HL-60 (cell line): ENCODE measurements around the gene MUC5AC.

ENCODE experiments used
- DNase-seq, 2 experiments: peaks; one replicate each; pipeline ENCODE4 v3.0.0-alpha.2; 2010 to 2020; ENCODE audit warnings: low read depth in 1 of 2, low spot score in 1 of 2
- H3K27ac ChIP-seq: fragments of 250-450 bp; sonication (Bioruptor Pico); replicated peaks from 2 replicates; pipeline ENCODE4 v1.5.1; 2020; ENCODE audit warnings: mild to moderate bottlenecking, moderate library complexity
- H3K27me3 ChIP-seq: fragments of 250-450 bp; sonication (Bioruptor Pico); 2 replicates; pipeline ENCODE4 v1.5.1; 2021; ENCODE audit warnings: mild to moderate bottlenecking, moderate library complexity; ENCODE audit not compliant: insufficient read depth, poor library complexity, severe bottlenecking
- H3K4me3 ChIP-seq: replicated peaks from 2 replicates; pipeline ENCODE4 v1.5.1; 2011; ENCODE audit warnings: mild to moderate bottlenecking, control low read depth, low read length; ENCODE audit not compliant: insufficient read depth
- GABPA ChIP-seq: IDR thresholded peaks from 2 replicates; pipeline ENCODE4 v1.6.1; 2012; ENCODE audit warnings: low read depth
- POLR2AphosphoS5 ChIP-seq: IDR thresholded peaks from 2 replicates; pipeline ENCODE4 v1.6.1; 2012; ENCODE audit warnings: low read depth
- SPI1 ChIP-seq: IDR thresholded peaks from 2 replicates; pipeline ENCODE4 v1.6.1; 2012; ENCODE audit warnings: low read depth, mild to moderate bottlenecking, borderline replicate concordance
- TF ChIP-seq, protein P1 (sequence below): IDR thresholded peaks from 2 replicates; pipeline ENCODE4 v1.6.1; 2012; ENCODE audit warnings: low read depth; ENCODE audit not compliant: insufficient replicate concordance
- TF ChIP-seq, protein P2 (sequence below): IDR thresholded peaks from one replicate; pipeline ENCODE4 v1.5.1; 2011; ENCODE audit warnings: low read length, control low read depth, inconsistent platforms; ENCODE audit not compliant: insufficient read depth

Gene MUC5AC

GRCh38 chr11:1233351-1234053, 75.7 kb downstream of the MUC5AC start:
- Histone ChIP-seq H3K27me3 (peaks cover 4% of the 10 kb centered on the region), H3K27ac (no peak overlapping the region), H3K4me3 (no peak overlapping the region)
- no peak for DNase-seq
- TF ChIP-seq, protein P1, sequence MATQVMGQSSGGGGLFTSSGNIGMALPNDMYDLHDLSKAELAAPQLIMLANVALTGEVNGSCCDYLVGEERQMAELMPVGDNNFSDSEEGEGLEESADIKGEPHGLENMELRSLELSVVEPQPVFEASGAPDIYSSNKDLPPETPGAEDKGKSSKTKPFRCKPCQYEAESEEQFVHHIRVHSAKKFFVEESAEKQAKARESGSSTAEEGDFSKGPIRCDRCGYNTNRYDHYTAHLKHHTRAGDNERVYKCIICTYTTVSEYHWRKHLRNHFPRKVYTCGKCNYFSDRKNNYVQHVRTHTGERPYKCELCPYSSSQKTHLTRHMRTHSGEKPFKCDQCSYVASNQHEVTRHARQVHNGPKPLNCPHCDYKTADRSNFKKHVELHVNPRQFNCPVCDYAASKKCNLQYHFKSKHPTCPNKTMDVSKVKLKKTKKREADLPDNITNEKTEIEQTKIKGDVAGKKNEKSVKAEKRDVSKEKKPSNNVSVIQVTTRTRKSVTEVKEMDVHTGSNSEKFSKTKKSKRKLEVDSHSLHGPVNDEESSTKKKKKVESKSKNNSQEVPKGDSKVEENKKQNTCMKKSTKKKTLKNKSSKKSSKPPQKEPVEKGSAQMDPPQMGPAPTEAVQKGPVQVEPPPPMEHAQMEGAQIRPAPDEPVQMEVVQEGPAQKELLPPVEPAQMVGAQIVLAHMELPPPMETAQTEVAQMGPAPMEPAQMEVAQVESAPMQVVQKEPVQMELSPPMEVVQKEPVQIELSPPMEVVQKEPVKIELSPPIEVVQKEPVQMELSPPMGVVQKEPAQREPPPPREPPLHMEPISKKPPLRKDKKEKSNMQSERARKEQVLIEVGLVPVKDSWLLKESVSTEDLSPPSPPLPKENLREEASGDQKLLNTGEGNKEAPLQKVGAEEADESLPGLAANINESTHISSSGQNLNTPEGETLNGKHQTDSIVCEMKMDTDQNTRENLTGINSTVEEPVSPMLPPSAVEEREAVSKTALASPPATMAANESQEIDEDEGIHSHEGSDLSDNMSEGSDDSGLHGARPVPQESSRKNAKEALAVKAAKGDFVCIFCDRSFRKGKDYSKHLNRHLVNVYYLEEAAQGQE: no peak
- TF ChIP-seq, protein P2, sequence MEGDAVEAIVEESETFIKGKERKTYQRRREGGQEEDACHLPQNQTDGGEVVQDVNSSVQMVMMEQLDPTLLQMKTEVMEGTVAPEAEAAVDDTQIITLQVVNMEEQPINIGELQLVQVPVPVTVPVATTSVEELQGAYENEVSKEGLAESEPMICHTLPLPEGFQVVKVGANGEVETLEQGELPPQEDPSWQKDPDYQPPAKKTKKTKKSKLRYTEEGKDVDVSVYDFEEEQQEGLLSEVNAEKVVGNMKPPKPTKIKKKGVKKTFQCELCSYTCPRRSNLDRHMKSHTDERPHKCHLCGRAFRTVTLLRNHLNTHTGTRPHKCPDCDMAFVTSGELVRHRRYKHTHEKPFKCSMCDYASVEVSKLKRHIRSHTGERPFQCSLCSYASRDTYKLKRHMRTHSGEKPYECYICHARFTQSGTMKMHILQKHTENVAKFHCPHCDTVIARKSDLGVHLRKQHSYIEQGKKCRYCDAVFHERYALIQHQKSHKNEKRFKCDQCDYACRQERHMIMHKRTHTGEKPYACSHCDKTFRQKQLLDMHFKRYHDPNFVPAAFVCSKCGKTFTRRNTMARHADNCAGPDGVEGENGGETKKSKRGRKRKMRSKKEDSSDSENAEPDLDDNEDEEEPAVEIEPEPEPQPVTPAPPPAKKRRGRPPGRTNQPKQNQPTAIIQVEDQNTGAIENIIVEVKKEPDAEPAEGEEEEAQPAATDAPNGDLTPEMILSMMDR: no peak
- TF ChIP-seq SPI1 (no peak), GABPA (no peak), POLR2AphosphoS5 (no peak)

DNA sequence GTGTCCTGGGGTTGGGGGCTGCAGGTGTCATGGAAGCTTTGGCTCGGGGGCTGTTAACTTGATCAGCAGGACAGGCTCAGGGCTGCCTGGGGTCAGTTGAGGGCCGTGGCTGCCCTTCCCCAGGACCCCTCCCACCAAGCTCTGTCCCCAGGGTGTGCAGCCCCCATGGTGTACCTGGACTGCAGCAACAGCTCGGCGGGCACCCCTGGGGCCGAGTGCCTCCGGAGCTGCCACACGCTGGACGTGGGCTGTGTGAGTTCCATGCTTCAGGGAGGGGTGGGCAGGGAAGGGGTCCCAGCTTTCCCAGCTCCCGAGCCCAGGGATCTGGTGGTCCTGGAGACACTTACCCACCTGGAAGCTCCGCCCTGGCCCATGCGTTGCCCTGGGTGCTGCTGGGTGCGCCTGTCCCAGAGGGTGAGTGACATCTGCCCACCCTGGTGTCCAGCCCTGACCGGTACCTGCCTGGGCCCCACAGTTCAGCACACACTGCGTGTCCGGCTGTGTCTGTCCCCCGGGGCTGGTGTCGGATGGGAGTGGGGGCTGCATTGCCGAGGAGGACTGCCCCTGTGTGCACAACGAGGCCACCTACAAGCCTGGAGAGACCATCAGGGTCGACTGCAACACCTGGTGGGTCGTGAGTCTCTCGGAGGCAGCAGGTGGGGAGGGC, 76.4 kb downstream of the MUC5AC start:
- no peak overlapping the region for H3K27ac ChIP-seq
- no peak overlapping the region for H3K4me3 ChIP-seq
- TF ChIP-seq GABPA: no peak
- TF ChIP-seq SPI1: no peak
- no peak for TF ChIP-seq POLR2AphosphoS5
- TF ChIP-seq, protein P2: no peak
- TF ChIP-seq, protein P1: no peak
- no peak for DNase-seq
- peaks cover 4% of the 10 kb centered on the region for H3K27me3 ChIP-seq

GRCh38 chr11:1234771-1235305, 77.1 kb downstream of the MUC5AC start:
- Histone ChIP-seq H3K4me3 (no peak overlapping the region), H3K27ac (no peak overlapping the region), H3K27me3 (peaks cover 4% of the 10 kb centered on the region)
- TF ChIP-seq, protein P1: no peak
- TF ChIP-seq, protein P2: no peak
- DNase-seq: no peak
